D721Med (cell line): ENCODE results near the gene SUN5.
"Not testable (repeated sequence)": the region's sequence is repeated elsewhere in the genome, so short reads cannot be mapped to it uniquely, and the experiment has no call there.

ENCODE experiments used
- DNase-seq: peaks from one replicate; pipeline ENCODE4 v3.0.0; 2011; ENCODE audit warnings: low spot score; ENCODE audit not compliant: insufficient read length
- FAIRE-seq: peaks from 2 replicates; lab custom pipeline; 2011; peaks lifted over from hg19 to GRCh38; lab: Jason Lieb, UNC
- TF ChIP-seq, protein P1 (sequence below): IDR thresholded peaks from 2 replicates; pipeline ENCODE4 v1.5.1; 2012; ENCODE audit warnings: mild to moderate bottlenecking, control low read depth; ENCODE audit not compliant: insufficient read depth; ENCODE audit errors: missing control alignments

The SUN5 gene

GRCh38 chr20:32978009-32978335 lies 26.3 kb downstream of the SUN5 start:
- no peak for FAIRE-seq
- no peak for DNase-seq
- TF ChIP-seq, protein P1, sequence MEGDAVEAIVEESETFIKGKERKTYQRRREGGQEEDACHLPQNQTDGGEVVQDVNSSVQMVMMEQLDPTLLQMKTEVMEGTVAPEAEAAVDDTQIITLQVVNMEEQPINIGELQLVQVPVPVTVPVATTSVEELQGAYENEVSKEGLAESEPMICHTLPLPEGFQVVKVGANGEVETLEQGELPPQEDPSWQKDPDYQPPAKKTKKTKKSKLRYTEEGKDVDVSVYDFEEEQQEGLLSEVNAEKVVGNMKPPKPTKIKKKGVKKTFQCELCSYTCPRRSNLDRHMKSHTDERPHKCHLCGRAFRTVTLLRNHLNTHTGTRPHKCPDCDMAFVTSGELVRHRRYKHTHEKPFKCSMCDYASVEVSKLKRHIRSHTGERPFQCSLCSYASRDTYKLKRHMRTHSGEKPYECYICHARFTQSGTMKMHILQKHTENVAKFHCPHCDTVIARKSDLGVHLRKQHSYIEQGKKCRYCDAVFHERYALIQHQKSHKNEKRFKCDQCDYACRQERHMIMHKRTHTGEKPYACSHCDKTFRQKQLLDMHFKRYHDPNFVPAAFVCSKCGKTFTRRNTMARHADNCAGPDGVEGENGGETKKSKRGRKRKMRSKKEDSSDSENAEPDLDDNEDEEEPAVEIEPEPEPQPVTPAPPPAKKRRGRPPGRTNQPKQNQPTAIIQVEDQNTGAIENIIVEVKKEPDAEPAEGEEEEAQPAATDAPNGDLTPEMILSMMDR = no peak

- no peak for DNase-seq
- FAIRE-seq = no peak
- TF ChIP-seq, protein P1 = no peak
These were observed 26.8 kb downstream of the SUN5 start for GRCh38 chr20:32977281-32978008.

DNA sequence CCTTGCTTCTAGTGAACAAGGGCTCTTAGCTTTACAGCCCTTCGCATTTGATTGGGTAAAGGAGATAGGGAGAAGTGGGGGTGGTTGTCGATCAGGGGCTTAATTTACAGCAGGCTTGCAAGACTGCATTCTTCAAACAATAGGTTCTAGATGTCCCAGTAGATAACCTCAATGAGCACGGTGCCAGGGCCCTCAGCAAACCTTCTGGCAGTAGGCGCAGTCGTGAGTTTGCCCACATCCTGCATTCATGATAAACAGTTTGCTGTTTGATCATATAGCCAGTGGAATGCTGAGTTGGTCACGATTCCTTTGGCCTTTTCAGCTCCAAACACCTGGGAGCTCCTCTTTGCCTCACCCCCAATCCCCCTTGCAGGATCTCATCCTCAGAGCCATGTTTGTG lies 27.5 kb downstream of the SUN5 start:
- TF ChIP-seq, protein P1 = no peak
- FAIRE-seq (no peak), DNase-seq (no peak)

- TF ChIP-seq, protein P1 = no peak
- DNase-seq (no peak), FAIRE-seq (no peak)
These were observed 28.2 kb downstream of the SUN5 start for GRCh38 chr20:32975698-32976674.

DNA sequence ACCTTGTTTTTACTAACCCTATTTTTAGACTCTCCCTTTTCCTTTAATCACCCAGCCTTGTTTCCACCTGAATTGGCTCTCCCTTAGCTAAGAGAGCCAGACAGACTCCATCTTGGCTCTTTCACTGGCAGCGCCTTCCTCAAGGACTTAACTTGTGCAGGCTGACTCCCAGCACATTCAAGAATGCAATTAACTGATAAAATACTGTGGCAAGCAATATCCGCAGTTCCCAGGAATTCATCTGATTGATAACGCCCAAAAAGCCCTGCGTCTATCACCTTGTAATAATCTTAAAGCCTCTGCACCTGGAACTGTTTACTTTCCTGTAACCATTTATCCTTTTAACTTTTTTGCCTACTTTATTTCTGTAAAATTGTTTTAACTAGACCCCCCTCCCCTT lies 29.1 kb downstream of the SUN5 start:
- not testable (repeated sequence) for DNase-seq, FAIRE-seq

DNA sequence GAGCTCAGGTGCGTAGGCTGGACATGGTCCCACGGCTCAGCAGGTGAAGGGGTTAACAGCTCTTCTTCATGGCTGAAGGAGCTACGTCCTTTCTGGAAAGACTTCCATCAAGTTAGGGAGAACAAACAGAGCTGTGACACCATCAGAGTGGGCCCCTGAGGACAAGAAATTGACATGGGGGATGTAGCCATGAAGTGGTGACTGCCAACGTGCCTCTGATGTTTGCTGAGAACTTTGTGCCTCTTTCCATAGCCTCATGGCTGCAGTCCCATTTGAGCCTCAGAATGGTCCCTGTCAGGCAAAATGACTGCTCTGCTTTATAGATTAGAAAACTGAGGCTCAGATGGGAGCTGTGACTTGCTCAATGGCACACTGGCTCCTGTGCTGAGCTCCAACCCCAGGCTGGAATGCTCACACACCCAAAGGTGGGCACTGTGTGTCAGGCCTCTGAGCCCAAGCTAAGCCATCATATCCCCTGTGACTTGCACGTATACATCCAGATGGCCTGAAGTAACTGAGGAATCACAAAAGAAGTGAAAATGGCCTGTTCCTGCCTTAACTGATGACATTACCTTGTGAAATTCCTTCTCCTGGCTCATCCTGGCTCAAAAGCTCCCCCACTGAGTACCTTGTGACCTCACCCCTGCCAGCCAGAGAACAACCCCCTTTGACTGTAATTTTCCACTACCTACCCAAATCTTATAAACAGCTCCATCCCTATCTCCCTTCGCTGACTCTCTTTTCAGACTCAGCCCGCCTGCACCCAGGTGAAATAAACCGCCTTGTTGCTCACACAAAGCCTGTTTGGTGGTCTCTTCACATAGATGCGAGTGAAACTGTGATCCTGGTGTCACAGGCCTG lies 29.8 kb downstream of the SUN5 start:
- DNase-seq, FAIRE-seq: not testable (repeated sequence)

DNA sequence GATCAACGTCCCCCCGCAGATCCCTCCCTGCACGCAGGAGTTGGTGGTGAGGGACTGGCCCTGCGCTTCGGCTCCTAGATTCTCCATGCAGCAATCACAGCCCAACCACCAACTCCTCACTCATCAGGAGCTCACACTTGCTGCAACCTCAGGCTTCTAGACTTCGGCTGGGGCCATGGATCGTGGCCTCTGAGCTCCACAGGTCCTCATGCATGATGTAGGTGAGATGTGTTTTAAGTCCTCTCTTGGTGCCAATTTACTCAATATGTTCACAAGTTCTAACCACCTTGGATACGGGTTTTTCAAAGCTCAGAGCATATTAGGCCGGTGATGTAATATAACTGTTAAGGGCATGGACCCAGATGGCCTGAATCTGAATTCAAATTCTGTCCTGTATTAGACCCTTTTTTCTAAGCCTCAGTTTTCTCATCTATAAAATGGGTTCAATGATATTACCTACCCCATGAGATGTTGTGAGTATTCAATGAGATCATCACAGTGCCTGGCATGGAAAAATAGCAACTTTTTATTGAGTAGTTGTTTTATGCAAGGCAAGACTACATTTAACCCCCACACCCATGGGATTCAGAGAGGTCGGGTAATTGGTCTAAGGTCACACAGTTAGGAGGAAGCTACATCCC lies 31.0 kb downstream of the SUN5 start:
- no peak for FAIRE-seq

More for the DNA sequence above, 31.0 kb downstream of the SUN5 start:
- TF ChIP-seq, protein P1 = no peak
- DNase-seq = no peak
